GM21723 (cell line): ENCODE data around the gene DMGDH.

Experiments
- ATAC-seq: cut with Tn5 transposase; IDR thresholded peaks from one replicate; pipeline ENCODE4 v1.9.1; 2021; ENCODE audit warnings: mild to moderate bottlenecking, moderate library complexity; ENCODE audit not compliant: unreplicated experiment

Gene DMGDH

DNA sequence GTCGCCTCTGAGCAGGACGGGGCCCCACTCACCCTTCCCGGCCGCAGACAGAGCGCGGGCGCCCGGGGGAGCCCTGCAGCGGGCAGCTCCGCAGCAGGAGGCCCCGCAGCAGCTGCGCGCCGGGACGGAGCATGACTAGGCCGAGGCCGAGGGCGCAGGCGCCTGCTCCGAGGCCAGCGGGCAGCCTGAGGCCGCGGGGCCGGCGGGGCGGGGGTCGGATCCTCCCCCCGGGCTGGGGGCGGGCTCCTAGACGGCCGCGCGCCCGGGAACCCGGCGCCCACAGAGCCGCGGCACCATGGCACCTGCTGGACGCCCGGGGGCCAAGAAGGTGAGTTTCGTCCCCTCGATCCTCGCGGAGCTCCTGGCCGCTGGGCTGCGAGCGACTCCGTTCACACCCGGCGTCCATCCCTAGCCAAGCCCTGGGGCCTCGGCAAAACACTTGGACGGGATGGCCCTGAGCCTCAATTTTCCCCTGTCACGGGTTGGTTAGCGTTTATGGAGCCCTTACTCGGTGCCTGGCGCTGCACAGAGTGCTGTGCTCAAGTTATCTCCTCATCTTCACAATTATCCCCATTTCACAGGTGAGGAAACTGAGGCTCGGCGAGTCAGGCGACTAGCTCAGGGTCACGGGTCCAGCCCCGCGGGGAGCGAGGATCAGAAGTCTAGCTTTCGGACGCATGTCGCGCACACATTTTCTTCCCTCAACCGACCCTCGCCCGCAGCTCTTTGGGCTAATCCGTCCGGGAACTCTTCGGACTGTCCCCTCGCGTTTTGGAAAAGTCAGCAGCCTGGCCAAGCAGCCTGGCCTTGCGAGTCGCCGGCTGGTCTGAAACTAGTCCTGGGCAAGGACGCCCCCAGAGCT lies at the start of gene DMGDH, which contains the start of gene BHMT2:
DMGDH (minus strand) TSS at position 187 of the 862 bp plus-strand sequence; CDS start at position 133, 54 bp downstream.
BHMT2 (plus strand) TSS at position 280 of the 862 bp plus-strand sequence; CDS start at position 296, 16 bp downstream.
- ATAC-seq, result no peak

DNA sequence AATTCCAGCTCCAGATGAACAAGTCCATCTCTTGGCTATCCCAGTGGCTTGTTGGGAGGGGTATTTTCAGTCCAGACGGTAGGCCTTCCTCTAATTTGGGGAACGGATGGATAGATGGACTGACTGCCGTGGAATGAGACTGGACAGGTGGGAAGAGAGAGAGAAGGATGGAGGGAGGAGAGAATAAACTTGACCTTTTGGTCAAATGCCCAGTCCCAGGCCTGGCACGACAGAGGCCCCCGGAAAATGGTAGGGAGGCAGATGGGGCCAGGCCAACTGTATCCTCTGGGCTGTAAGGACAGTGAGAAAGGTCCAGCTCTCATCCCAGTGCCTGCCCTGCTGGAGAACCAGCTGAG lies 43.2 kb upstream of the DMGDH start:
- ATAC-seq, result no peak

DNA sequence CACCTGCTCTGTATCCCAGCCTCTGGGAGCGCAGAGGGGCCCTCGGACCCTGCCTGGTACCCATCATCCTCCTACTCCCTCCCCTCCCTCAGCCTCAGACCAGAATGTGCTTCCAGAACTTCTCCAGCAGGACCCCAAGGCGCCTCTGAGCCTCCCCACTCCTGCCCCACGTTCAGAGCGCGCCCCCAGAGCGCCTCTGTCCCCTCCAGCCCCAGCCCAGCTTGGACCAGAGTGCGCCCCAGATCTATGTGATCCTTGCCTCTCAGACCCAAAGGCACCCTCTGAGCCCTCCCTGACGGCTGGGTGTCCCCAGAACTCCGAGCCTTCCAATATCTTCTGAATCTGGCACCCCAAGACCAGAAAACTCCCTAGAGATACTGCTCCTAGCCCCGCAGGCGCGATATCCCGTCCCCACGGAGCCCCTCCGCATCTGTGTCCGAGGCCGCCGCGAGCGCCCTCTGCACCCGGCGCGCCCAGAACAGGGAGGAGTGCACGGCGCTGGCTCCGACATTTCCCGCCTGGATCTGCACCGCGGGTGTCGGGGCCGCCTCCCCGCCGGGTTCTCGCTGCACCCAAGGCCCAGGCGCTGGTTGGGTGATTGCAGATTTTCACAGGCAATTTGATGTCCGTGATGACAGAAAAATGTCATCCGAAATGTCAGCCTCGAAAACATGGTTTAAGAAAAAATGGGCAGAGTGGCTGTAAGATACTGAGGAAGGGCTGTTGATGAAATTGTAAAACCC lies 42.7 kb upstream of the DMGDH start:
- ATAC-seq, result no peak

- ATAC-seq, result no peak
Measured at GRCh38 chr5:79111387-79111959, 42.0 kb upstream of the DMGDH start, which contains the start of gene BHMT. BHMT (plus strand) TSS chr5:79111809; CDS start chr5:79111886, 77 bp downstream.

DNA sequence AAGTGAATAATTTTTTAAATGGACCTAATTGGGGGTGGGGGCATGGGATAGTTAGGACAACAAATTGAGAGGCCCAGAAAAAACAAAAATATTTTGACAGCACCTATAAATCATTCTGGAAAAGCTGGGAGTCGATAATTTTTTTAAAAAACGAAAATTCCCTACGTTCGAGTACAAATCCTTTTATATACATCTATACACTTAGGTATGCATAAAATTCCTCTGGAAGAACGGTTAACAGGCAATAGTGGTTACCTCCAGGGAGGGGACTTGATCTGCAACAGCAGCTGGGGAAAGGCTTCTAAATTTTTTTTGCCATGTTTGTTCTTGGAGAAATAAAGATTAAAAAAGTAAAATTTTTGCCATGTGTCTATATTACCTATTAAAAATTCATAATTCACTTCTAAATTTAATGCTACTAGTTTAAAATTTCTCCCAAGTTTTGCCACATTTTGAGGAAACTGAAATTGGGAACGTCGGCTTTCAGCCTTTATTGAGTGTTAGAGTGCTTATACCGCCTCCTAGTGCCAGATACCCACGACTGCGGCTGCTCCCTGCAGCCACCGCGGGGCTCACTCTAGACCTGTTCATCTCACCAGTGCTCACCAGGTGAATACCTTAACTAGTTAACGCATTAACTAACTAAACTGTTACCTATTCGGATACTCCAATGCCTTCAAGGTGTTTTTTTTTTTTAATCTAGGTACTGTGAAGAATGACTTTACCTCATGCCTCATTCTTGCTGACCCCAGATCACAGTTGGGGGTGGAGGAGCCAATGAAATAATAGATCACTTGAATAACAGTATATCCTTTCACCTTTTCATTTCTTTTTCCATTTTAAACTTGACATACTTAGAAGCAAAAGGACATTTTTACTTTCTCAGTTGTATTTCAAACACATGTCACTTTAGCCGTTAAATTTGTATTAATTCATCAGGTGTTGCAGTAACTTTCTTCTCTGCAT lies 40.3 kb upstream of the DMGDH start:
- ATAC-seq, result no peak

- ATAC-seq, result no peak
Measured at GRCh38 chr5:79108792-79109191, 39.3 kb upstream of the DMGDH start.

GRCh38 chr5:79108086-79108485 lies 38.6 kb upstream of the DMGDH start:
- no peak for ATAC-seq

GRCh38 chr5:79107020-79107796 lies 37.7 kb upstream of the DMGDH start:
- ATAC-seq, result no peak

DNA sequence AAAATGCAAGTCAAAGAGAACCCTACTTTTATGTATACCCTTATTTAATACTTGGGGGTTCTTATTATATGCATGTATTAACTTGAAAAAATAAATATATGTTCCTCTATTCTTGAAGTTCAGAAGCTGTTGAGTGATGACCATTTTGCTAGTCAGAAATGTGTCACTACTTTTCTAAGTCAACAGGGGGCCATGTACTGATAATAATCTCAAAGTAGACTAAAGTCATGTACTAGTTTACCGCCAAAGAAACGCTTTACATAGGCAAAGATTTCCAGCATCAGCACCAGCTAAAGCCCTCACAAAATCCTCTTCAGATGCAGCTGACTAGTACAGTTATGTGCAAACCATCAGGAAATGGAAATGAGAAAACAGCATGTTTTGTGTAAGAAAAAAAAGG lies 36.4 kb upstream of the DMGDH start:
- ATAC-seq, result no peak

DNA sequence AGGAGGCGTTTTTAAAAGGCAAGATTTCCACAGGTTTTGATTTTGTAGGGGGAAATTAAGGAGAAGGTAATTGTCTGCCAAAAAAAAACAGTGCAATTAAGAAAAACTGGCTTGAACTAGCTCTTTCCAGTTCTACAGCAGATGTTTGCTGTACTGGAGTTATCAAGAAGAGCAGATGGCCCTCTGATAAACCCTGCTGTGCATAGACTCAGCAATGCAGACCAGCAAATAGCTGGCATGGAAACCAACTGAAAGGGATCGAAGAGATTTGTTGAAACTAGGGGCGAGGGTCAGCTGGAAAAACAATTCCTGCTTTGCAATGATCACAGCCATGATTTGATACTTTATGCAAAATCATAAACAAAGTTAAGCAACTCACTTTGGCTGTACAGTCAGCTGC lies 24.3 kb upstream of the DMGDH start:
- no peak for ATAC-seq

- ATAC-seq, result no peak
Measured at GRCh38 chr5:79091064-79091463, 21.6 kb upstream of the DMGDH start.

GRCh38 chr5:79088507-79088906 lies 19.0 kb upstream of the DMGDH start:
- ATAC-seq, result no peak

- no peak for ATAC-seq
Measured at GRCh38 chr5:79086116-79086515, 16.6 kb upstream of the DMGDH start.

DNA sequence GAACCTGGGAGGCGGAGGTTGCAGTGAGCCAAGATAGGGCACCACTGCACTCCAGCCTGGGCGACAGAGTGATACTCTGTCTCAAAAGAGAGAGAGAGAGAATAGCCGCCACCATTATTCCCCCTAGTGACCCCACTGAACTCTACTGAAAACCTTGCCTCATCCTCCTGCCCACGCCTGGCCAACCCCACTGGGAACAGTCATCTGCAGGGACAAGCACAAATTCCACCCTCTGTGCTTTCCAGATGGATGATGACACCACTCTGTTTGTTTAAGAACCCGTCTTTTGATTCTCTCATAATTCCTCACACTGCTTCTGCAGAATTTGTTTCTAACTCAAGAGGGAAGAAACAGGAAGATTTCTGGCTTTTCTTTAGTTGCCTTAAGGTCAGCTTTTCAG lies 12.3 kb upstream of the DMGDH start:
- ATAC-seq, result no peak

GRCh38 chr5:79080804-79081203 lies 11.3 kb upstream of the DMGDH start:
- no peak for ATAC-seq

- ATAC-seq, result no peak
Measured at GRCh38 chr5:79077680-79078365, 8.3 kb upstream of the DMGDH start.

- ATAC-seq, result no peak
Measured at GRCh38 chr5:79076819-79077218, 7.3 kb upstream of the DMGDH start.

GRCh38 chr5:79075646-79076426 lies 6.4 kb upstream of the DMGDH start:
- no peak for ATAC-seq
